ENCODE data around the gene DNAJB6. TPM values are rescaled to one million over a fixed set of nuclear protein-coding genes. Genes with fewer than 3 reads are reported as not detected.

The DNAJB6 gene
- total RNA-seq, 1 experiment from 2014 or later = 124 TPM

DNA sequence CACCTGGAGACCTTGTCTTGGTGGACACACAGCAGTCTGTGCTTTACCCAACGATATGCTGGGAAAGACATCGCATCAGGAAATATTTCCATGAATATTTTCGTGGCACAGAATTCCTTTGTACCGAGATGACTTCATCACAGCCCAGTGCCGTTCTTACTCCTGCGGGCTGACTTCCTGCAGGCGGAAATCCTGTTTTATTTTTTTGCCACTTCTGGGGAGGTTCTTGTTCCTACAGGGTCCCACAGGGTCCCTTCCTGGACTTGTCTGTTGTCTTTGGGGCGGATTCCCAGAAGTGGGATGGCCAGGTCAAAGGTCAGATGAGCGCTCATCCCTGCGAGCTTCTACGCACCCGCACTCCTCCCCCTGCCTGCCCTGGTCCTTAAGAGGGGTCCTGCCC lies 86.5 kb downstream of the DNAJB6 start:
- Mint-ChIP-seq H3K27ac (ENCODE audit: low read depth, unreplicated experiment) (no peak overlapping the region), H3K36me3 (ENCODE audit: insufficient read depth, unreplicated experiment) (peaks cover 6% of the 10 kb centered on the region), H3K9me3 (ENCODE audit: unreplicated experiment) (no peaks in the 10 kb centered on the region), H3K4me1 (ENCODE audit: insufficient read depth, unreplicated experiment) (no peaks in the 10 kb centered on the region), H3K4me3 (ENCODE audit: unreplicated experiment) (no peak overlapping the region), H3K27me3 (ENCODE audit: insufficient read depth, unreplicated experiment) (no peaks in the 10 kb centered on the region)
- BruUV-seq (replicated peaks) = no TSS peak
- ChIA-PET POLR2A (no interaction called here), CTCF (no interaction called here)
- TF ChIP-seq CTCF (IDR thresholded peaks at IDR 0.05; ENCODE audit: unreplicated experiment) = no peak
- DNase-seq (ENCODE audit: unreplicated experiment) = no peak
- intact Hi-C loops (cut with micrococcal nuclease) = no loop called here

DNA sequence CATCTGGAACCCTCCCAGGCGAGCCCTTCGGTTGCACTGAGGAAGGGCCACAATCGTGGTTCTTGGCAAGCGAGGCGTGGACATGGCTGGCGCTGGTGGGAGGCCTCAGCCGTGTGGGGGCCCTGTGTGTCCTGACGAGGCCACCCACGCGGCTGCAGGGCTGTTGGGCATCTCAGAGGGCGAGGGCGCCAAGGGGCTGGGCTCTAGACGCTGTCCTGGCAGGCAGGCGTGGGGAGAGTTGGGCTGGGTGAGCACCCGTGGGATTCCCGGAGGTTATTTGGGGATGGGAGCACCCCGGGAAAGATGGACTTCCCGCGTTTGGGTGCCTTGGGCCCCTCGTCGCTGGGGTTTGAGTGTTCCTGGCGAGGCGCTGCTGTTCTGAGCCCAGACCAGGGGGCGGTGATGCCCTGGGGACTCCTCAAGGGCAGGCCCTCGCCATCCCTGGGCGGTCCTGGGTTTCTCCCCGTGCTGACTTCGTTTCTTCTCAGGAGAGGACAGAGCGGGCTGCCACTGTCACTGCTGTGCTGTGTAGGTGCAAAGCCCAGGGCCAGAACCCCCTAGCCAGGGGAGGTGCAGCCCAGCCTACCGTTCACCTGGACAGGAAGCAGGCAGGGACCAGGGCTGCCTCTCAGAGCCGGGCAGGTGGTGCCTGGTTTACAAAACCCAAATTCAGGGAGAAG lies 87.2 kb downstream of the DNAJB6 start:
- CTCF ChIA-PET = no interaction called here
- TF ChIP-seq CTCF (IDR thresholded peaks at IDR 0.05; ENCODE audit: unreplicated experiment) = no peak
- no peak for DNase-seq (ENCODE audit: unreplicated experiment)
- no peaks in the 10 kb centered on the region for H3K4me1 Mint-ChIP-seq (ENCODE audit: insufficient read depth, unreplicated experiment)
- intact Hi-C loops (cut with micrococcal nuclease) = no loop called here
- peaks cover 6% of the 10 kb centered on the region for H3K36me3 Mint-ChIP-seq (ENCODE audit: insufficient read depth, unreplicated experiment)
- H3K27me3 Mint-ChIP-seq (ENCODE audit: insufficient read depth, unreplicated experiment) = no peaks in the 10 kb centered on the region
- H3K4me3 Mint-ChIP-seq (ENCODE audit: unreplicated experiment) = no peak overlapping the region
- H3K27ac Mint-ChIP-seq (ENCODE audit: low read depth, unreplicated experiment) = no peak overlapping the region
- no TSS peak for BruUV-seq (replicated peaks)
- H3K9me3 Mint-ChIP-seq (ENCODE audit: unreplicated experiment) = no peaks in the 10 kb centered on the region
- POLR2A ChIA-PET = no interaction called here

GRCh38 chr7:157425137-157425731 lies 88.4 kb downstream of the DNAJB6 start:
- Mint-ChIP-seq H3K4me1 (ENCODE audit: insufficient read depth, unreplicated experiment) (no peaks in the 10 kb centered on the region), H3K4me3 (ENCODE audit: unreplicated experiment) (no peak overlapping the region), H3K36me3 (ENCODE audit: insufficient read depth, unreplicated experiment) (peaks cover 6% of the 10 kb centered on the region), H3K27me3 (ENCODE audit: insufficient read depth, unreplicated experiment) (no peaks in the 10 kb centered on the region), H3K27ac (ENCODE audit: low read depth, unreplicated experiment) (no peak overlapping the region), H3K9me3 (ENCODE audit: unreplicated experiment) (no peaks in the 10 kb centered on the region)
- intact Hi-C loops (cut with micrococcal nuclease) = no loop called here
- ChIA-PET POLR2A (no interaction called here), CTCF (no interaction called here)
- DNase-seq (ENCODE audit: unreplicated experiment) = no peak
- no peak for TF ChIP-seq CTCF (IDR thresholded peaks at IDR 0.05; ENCODE audit: unreplicated experiment)
- no TSS peak for BruUV-seq (replicated peaks)

GRCh38 chr7:157425761-157426160 lies 89.0 kb downstream of the DNAJB6 start:
- intact Hi-C loops (cut with micrococcal nuclease) = no loop called here
- Mint-ChIP-seq H3K4me1 (ENCODE audit: insufficient read depth, unreplicated experiment) (no peaks in the 10 kb centered on the region), H3K27ac (ENCODE audit: low read depth, unreplicated experiment) (no peak overlapping the region), H3K27me3 (ENCODE audit: insufficient read depth, unreplicated experiment) (no peaks in the 10 kb centered on the region), H3K9me3 (ENCODE audit: unreplicated experiment) (no peaks in the 10 kb centered on the region), H3K36me3 (ENCODE audit: insufficient read depth, unreplicated experiment) (peaks cover 6% of the 10 kb centered on the region), H3K4me3 (ENCODE audit: unreplicated experiment) (no peak overlapping the region)
- POLR2A ChIA-PET = no interaction called here
- DNase-seq (ENCODE audit: unreplicated experiment) = no peak
- no peak for TF ChIP-seq CTCF (IDR thresholded peaks at IDR 0.05; ENCODE audit: unreplicated experiment)
- BruUV-seq (replicated peaks) = no TSS peak
- CTCF ChIA-PET = interaction anchor here (0.7 kb wide), 1 partner anchor 552 kb away, joined by 3 read pairs; no protein-coding TSS in a partner anchor

Data from MCF 10A (cell line).